ENCODE results near the gene LGR5. TPM values are rescaled to one million over a fixed set of nuclear protein-coding genes. Genes with fewer than 3 reads are reported as not detected.

LGR5 gene
- total RNA-seq (not detected), total RNA-seq (0 to 0.18 (median 0) reads per million in 172 experiments)
- not detected for polyA plus RNA-seq (2013, experiment 1 of 2)
- polyA plus RNA-seq (2013, experiment 2 of 2) = 0.18 TPM

- H3K36me3 ChIP-seq (ENCODE audit: insufficient read depth, low read length) = no peaks in the 10 kb centered on the region
- H3K9me3 ChIP-seq (ENCODE audit: control insufficient read depth in 1 of 2, insufficient read depth in 1 of 2, low read length in 2 of 2) = peaks cover 14 to 15% of the 10 kb centered on the region in 2 experiments
- no peak for ATAC-seq (ENCODE audit: poor library complexity)
- H3K9me3 Mint-ChIP-seq = peaks cover 15% of the 10 kb centered on the region
- TF ChIP-seq CTCF (IDR thresholded peaks at IDR 0.05) = no peak
- DNase-seq = no peak
- H3K4me1 Mint-ChIP-seq (ENCODE audit: low read depth) = peaks cover 15% of the 10 kb centered on the region
- H3K4me3 ChIP-seq (ENCODE audit: low read length) = peak within 1 kb of the TSS; percentile 10
- peaks cover 43 to 62% of the 10 kb centered on the region in 2 experiments for H3K27me3 ChIP-seq (ENCODE audit: control insufficient read depth in 1 of 2, insufficient read depth in 2 of 2, low read length in 2 of 2)
- H3K27me3 Mint-ChIP-seq = peaks cover 78% of the 10 kb centered on the region
- no peak within 1 kb of the TSS for H3K27ac Mint-ChIP-seq
- CTCF ChIA-PET = no interaction called here
- peaks cover 24% of the 10 kb centered on the region for H3K4me1 ChIP-seq (ENCODE audit: insufficient read depth, low read length)
- H3K27ac ChIP-seq (ENCODE audit: low read depth in 1 of 2, low read length in 2 of 2) = no peak within 1 kb of the TSS
- intact Hi-C loops (cut with DNase I, micrococcal nuclease) = no loop called here
- POLR2A ChIA-PET = no interaction called here
- H3K4me3 Mint-ChIP-seq = peak within 1 kb of the TSS; percentile 80
- H3K36me3 Mint-ChIP-seq (ENCODE audit: low read depth) = no peaks in the 10 kb centered on the region
These were observed at the start of gene LGR5 for GRCh38 chr12:71439613-71440344. Gene LGR5 (plus strand): TSS chr12:71439798. CDS start chr12:71440081, 283 bp downstream.

GRCh38 chr12:71392521-71393145, 47.0 kb upstream of the LGR5 start:
- Histone ChIP-seq H3K36me3 (ENCODE audit: insufficient read depth, low read length) (no peaks in the 10 kb centered on the region), H3K27me3 (ENCODE audit: control insufficient read depth in 1 of 2, insufficient read depth in 2 of 2, low read length in 2 of 2) (peaks cover 0 to 3% of the 10 kb centered on the region in 2 experiments), H3K27ac (ENCODE audit: low read depth in 1 of 2, low read length in 2 of 2) (no peak overlapping the region), H3K4me1 (ENCODE audit: insufficient read depth, low read length) (no peaks in the 10 kb centered on the region), H3K9me3 (ENCODE audit: control insufficient read depth in 1 of 2, insufficient read depth in 1 of 2, low read length in 2 of 2) (no peaks in the 10 kb centered on the region), H3K4me3 (ENCODE audit: low read length) (no peak overlapping the region)
- no peak overlapping the region for H3K4me3 Mint-ChIP-seq
- peak; percentile 65 for TF ChIP-seq CTCF (IDR thresholded peaks at IDR 0.05)
- ATAC-seq (ENCODE audit: poor library complexity) (no peak), DNase-seq (peak in 3 of 14 experiments; percentile 10 to 32 (median 23))
- H3K9me3 Mint-ChIP-seq = no peaks in the 10 kb centered on the region
- H3K27me3 Mint-ChIP-seq = peaks cover 19% of the 10 kb centered on the region
- intact Hi-C loops (cut with DNase I, micrococcal nuclease) = no loop called here
- no peaks in the 10 kb centered on the region for H3K36me3 Mint-ChIP-seq (ENCODE audit: low read depth)
- CTCF ChIA-PET = interaction anchor here (0.5 to 1.6 kb wide), 6 partner anchors 9 to 355 kb away, joined by 3 to 4 read pairs (median 3); no protein-coding TSS in a partner anchor
- no peaks in the 10 kb centered on the region for H3K4me1 Mint-ChIP-seq (ENCODE audit: low read depth)
- POLR2A ChIA-PET = no interaction called here
- no peak overlapping the region for H3K27ac Mint-ChIP-seq

- no peak for ATAC-seq (ENCODE audit: poor library complexity)
- Mint-ChIP-seq H3K27me3 (peaks cover 13% of the 10 kb centered on the region), H3K9me3 (no peaks in the 10 kb centered on the region), H3K27ac (no peak overlapping the region), H3K4me1 (ENCODE audit: low read depth) (no peaks in the 10 kb centered on the region), H3K36me3 (ENCODE audit: low read depth) (no peaks in the 10 kb centered on the region), H3K4me3 (no peak overlapping the region)
- POLR2A ChIA-PET = no interaction called here
- Histone ChIP-seq H3K9me3 (ENCODE audit: control insufficient read depth in 1 of 2, insufficient read depth in 1 of 2, low read length in 2 of 2) (no peaks in the 10 kb centered on the region), H3K4me3 (ENCODE audit: low read length) (no peak overlapping the region), H3K36me3 (ENCODE audit: insufficient read depth, low read length) (no peaks in the 10 kb centered on the region), H3K4me1 (ENCODE audit: insufficient read depth, low read length) (no peaks in the 10 kb centered on the region), H3K27ac (ENCODE audit: low read depth in 1 of 2, low read length in 2 of 2) (no peak overlapping the region), H3K27me3 (ENCODE audit: control insufficient read depth in 1 of 2, insufficient read depth in 2 of 2, low read length in 2 of 2) (no peaks in the 10 kb centered on the region)
- intact Hi-C loops (cut with DNase I, micrococcal nuclease) = no loop called here
- no peak for DNase-seq
- CTCF ChIA-PET = interaction anchor here (1.3 kb wide), 1 partner anchor 30 kb away, joined by 3 read pairs; no protein-coding TSS in a partner anchor
- TF ChIP-seq CTCF (IDR thresholded peaks at IDR 0.05) = no peak
These were observed 46.0 kb upstream of the LGR5 start for GRCh38 chr12:71393625-71394024.

Measured in CD4-positive, alpha-beta T cell (primary cell).